Right lobe of liver (tissue), 6 donors: ENCODE measurements around the gene POLQ. TPM values are rescaled to one million over a fixed set of nuclear protein-coding genes. Genes with fewer than 3 reads are reported as not detected.

Experiments
- ATAC-seq, 4 donors: fragments of 200-7000 bp; cut with Tn5 transposase; one replicate each; pipeline ENCODE4 v1.9.1; 2020; ENCODE audit warnings: mild to moderate bottlenecking in 4 of 4, moderate library complexity in 4 of 4
- DNase-seq, 3 donors: peaks; one replicate each; pipeline ENCODE4 v3.0.0-alpha.2; 2020
- H3K27ac ChIP-seq, 3 donors: fragments of 200-600 bp; one replicate each; pipeline ENCODE4 v1.8.0; 2022
- H3K27me3 ChIP-seq, 2 donors: fragments of 200-600 bp; one replicate each; pipeline ENCODE4 v1.8.0; 2022
- H3K36me3 ChIP-seq, 4 donors: fragments of 200-600 bp; sonication (generic) in 1 of 4; one replicate each; pipeline versions ENCODE4 v1.5.1 to v1.8.0; 2017 to 2022; ENCODE audit warnings: control low read depth in 1 of 4
- H3K4me1 ChIP-seq, 4 donors: fragments of 200-600 bp; sonication (generic) in 1 of 4; one replicate each; pipeline versions ENCODE4 v1.5.1 to v1.8.0; 2017 to 2022; ENCODE audit warnings: control low read depth in 1 of 4
- H3K4me3 ChIP-seq, 3 donors: fragments of 200-600 bp; one replicate each; pipeline ENCODE4 v1.8.0; 2022
- H3K9me3 ChIP-seq, 4 donors: fragments of 200-600 bp; sonication (generic) in 1 of 4; one replicate each; pipeline versions ENCODE4 v1.5.1 to v1.8.0; 2017 to 2022; ENCODE audit warnings: control low read depth in 1 of 4
- POLR2A ChIP-seq: fragments of 450-650 bp; IDR thresholded peaks from one replicate; pipeline ENCODE4 v1.6.1; 2017; ENCODE audit warnings: antibody characterized with exemption, mild to moderate bottlenecking
- WGBS: methylation state at CpG from one replicate; pipeline ENCODE4 v1.1.6; 2018; ENCODE audit warnings: low coverage, low lambda C conversion rate; ENCODE audit not compliant: insufficient coverage; ENCODE audit errors: missing lambda C conversion rate; 5-methylcytosine and 5-hydroxymethylcytosine counted together
- intact Hi-C, 2 donors: fragments of 100-400 bp; cut with DNase I; formaldehyde crosslinking; loops; one replicate each; pipeline versions ENCODE4 v1.11.2 to v1.14.1; 2022
- total RNA-seq, 6 experiments: library from RNA; depleted of rRNA in 2 of 6; stranded (reverse); fragments of >200 nt in 2 of 6; fragmentation: NEBNext Ultra II Directional in 3 of 6; extraction: Animal tissue kit (Norgen Biotek cat#: 25700) in 3 of 6; gene quantifications; one replicate each; pipeline versions ENCODE4 v1.1.0 to v1.2.4, GENCODE V29; 2016 to 2023
- TF ChIP-seq, protein P1 (sequence below), 4 donors: fragments of 200-600 bp in 3 of 4; fragments of 450-650 bp in 1 of 4; IDR thresholded peaks; one replicate each; pipeline versions ENCODE4 v1.5.1 to v1.8.0; 2016 to 2022; ENCODE audit warnings: antibody characterized with exemption in 4 of 4, mild to moderate bottlenecking in 2 of 4
- donor health status: DM: no; HTN: yes; CAD: no.
- donor health status: DM: no; HTN: no; CAD: no.
- donor health status: DM: no; HTN: no; CAD: no.
- donor health status: DM: no; HTN: yes; CAD: no.
- donor health status: DM: no; HTN: yes; CAD: no.

POLQ gene
- total RNA-seq, 6 experiments from 2014 or later = 0.02 to 1.2 (median 0.23) TPM

DNA sequence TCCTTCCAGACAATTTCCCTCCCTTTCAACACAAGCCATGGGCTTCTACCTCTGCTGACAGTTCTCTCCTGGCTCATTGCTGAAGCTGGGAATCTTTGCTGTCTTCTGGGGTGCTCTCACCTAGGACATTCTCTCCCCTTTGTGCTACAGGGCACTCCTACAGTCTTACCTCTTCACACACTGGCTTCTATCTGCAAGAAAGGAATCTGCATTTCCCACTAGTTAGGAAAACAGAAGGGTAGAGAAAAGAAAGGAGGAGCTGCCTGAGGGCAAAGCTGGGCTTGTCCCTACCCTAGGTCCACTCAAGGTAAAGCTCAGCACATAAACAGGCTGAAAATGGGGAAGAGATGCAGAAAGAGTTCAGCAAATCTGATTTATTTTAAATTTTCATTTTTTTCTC, 16.4 kb upstream of the POLQ start:
- no peak overlapping the region for H3K4me3 ChIP-seq
- DNase-seq (no peak), ATAC-seq (no peak)
- H3K27ac ChIP-seq = no peak overlapping the region
- no peaks in the 10 kb centered on the region for H3K27me3 ChIP-seq
- H3K36me3 ChIP-seq = no peaks in the 10 kb centered on the region
- intact Hi-C loops = no loop called here
- H3K9me3 ChIP-seq = no peaks in the 10 kb centered on the region
- H3K4me1 ChIP-seq = no peaks in the 10 kb centered on the region
- TF ChIP-seq POLR2A = no peak
- TF ChIP-seq, protein P1, sequence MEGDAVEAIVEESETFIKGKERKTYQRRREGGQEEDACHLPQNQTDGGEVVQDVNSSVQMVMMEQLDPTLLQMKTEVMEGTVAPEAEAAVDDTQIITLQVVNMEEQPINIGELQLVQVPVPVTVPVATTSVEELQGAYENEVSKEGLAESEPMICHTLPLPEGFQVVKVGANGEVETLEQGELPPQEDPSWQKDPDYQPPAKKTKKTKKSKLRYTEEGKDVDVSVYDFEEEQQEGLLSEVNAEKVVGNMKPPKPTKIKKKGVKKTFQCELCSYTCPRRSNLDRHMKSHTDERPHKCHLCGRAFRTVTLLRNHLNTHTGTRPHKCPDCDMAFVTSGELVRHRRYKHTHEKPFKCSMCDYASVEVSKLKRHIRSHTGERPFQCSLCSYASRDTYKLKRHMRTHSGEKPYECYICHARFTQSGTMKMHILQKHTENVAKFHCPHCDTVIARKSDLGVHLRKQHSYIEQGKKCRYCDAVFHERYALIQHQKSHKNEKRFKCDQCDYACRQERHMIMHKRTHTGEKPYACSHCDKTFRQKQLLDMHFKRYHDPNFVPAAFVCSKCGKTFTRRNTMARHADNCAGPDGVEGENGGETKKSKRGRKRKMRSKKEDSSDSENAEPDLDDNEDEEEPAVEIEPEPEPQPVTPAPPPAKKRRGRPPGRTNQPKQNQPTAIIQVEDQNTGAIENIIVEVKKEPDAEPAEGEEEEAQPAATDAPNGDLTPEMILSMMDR (IDR thresholded peaks at IDR 0.05) = no peak

GRCh38 chr3:121557426-121557934, 11.7 kb upstream of the POLQ start:
- no peak overlapping the region for H3K4me3 ChIP-seq
- no peaks in the 10 kb centered on the region for H3K36me3 ChIP-seq
- 92% methylated on average over 5 of the region's 5 CpGs for WGBS
- no peaks in the 10 kb centered on the region for H3K4me1 ChIP-seq
- no peaks in the 10 kb centered on the region for H3K9me3 ChIP-seq
- H3K27me3 ChIP-seq = no peaks in the 10 kb centered on the region
- no peak for ATAC-seq
- DNase-seq = no peak
- TF ChIP-seq, protein P1 (IDR thresholded peaks at IDR 0.05) = no peak
- TF ChIP-seq POLR2A = no peak
- H3K27ac ChIP-seq = no peak overlapping the region
- intact Hi-C loops = no loop called here

GRCh38 chr3:121552797-121553196, 7.0 kb upstream of the POLQ start:
- intact Hi-C loops = no loop called here

DNA sequence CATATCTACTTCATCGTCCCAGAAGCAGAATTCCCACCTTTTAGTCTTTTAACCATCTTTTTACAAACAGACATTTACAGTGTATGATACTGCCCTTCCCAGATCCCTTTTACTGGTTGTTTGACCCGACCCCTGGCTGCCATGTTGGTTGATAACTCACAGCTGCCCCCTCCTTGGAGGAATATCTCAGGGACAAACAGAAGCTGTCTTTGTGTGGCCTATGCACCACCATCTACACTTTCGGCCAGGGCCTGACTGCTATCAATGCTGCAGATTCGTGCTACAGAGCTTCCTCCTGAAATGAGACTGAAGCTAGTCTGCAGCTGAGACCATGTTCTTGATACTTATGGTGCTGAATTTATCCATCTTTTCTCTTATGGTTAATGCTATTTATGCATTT, 6.6 kb upstream of the POLQ start:
- H3K9me3 ChIP-seq = no peaks in the 10 kb centered on the region
- intact Hi-C loops = no loop called here
- H3K36me3 ChIP-seq = no peaks in the 10 kb centered on the region
- no peaks in the 10 kb centered on the region for H3K27me3 ChIP-seq
- TF ChIP-seq, protein P1 (IDR thresholded peaks at IDR 0.05) = no peak
- no peak overlapping the region for H3K27ac ChIP-seq
- DNase-seq (no peak), ATAC-seq (peak; percentile 28 to 69 (median 60))
- 31% methylated on average over 4 of the region's 4 CpGs for WGBS
- H3K4me3 ChIP-seq = no peak overlapping the region
- H3K4me1 ChIP-seq = no peaks in the 10 kb centered on the region

More at GRCh38 chr3:121552797-121553196, 7.0 kb upstream of the POLQ start:
- no peaks in the 10 kb centered on the region for H3K4me1 ChIP-seq
- 77% methylated on average over 3 of the region's 3 CpGs for WGBS
- no peak for ATAC-seq
- no peaks in the 10 kb centered on the region for H3K27me3 ChIP-seq
- no peaks in the 10 kb centered on the region for H3K36me3 ChIP-seq
- no peak overlapping the region for H3K27ac ChIP-seq
- no peaks in the 10 kb centered on the region for H3K9me3 ChIP-seq
- no peak for TF ChIP-seq POLR2A
- TF ChIP-seq, protein P1 (IDR thresholded peaks at IDR 0.05) = no peak
- no peak for DNase-seq
- no peak overlapping the region for H3K4me3 ChIP-seq

GRCh38 chr3:121545049-121545573, 677 bp downstream of the POLQ start:
- Histone ChIP-seq H3K4me3 (peak overlapping the region; percentile 54 to 67 (median 62)), H3K27me3 (no peaks in the 10 kb centered on the region), H3K36me3 (no peaks in the 10 kb centered on the region), H3K9me3 (no peaks in the 10 kb centered on the region), H3K27ac (no peak overlapping the region), H3K4me1 (peaks cover 0 to 7% (median 0%) of the 10 kb centered on the region in 4 donors)
- intact Hi-C loops = no loop called here
- DNase-seq (no peak), ATAC-seq (no peak)
- WGBS = 2% methylated on average over 15 of the region's 18 CpGs
- TF ChIP-seq, protein P1 (IDR thresholded peaks at IDR 0.05) = no peak
- no peak for TF ChIP-seq POLR2A
